ENCODE data around the gene LMAN2L.
"Not testable (repeated sequence)": the region's sequence is repeated elsewhere in the genome, so short reads cannot be mapped to it uniquely, and the experiment has no call there.

LMAN2L gene

GRCh38 chr2:96685577-96686459 lies 54.0 kb downstream of the LMAN2L start:
- no peak for DNase-seq

GRCh38 chr2:96684883-96685576 lies 54.8 kb downstream of the LMAN2L start:
- DNase-seq: no peak

GRCh38 chr2:96683972-96684820 lies 55.7 kb downstream of the LMAN2L start:
- no peak for DNase-seq

- DNase-seq: no peak
These were observed 56.6 kb downstream of the LMAN2L start for GRCh38 chr2:96683307-96683706.

GRCh38 chr2:96681540-96681939 lies 58.3 kb downstream of the LMAN2L start:
- no peak for DNase-seq

- DNase-seq: no peak
These were observed 59.2 kb downstream of the LMAN2L start for GRCh38 chr2:96680561-96681141.

GRCh38 chr2:96679848-96680247 lies 60.0 kb downstream of the LMAN2L start:
- DNase-seq: no peak

GRCh38 chr2:96669539-96670215 lies 70.2 kb downstream of the LMAN2L start:
- DNase-seq: no peak

GRCh38 chr2:96668771-96669170 lies 71.1 kb downstream of the LMAN2L start:
- no peak for DNase-seq

- DNase-seq: not testable (repeated sequence)
These were observed 74.1 kb downstream of the LMAN2L start for GRCh38 chr2:96665717-96666116.

- peak; percentile 3 to 37 for DNase-seq
These were observed 74.7 kb downstream of the LMAN2L start for GRCh38 chr2:96665083-96665569.

GRCh38 chr2:96664366-96664925 lies 75.4 kb downstream of the LMAN2L start:
- no peak for DNase-seq

- no peak for DNase-seq
These were observed 76.0 kb downstream of the LMAN2L start for GRCh38 chr2:96663829-96664228.

- DNase-seq: no peak
These were observed 76.7 kb downstream of the LMAN2L start for GRCh38 chr2:96663177-96663576.

- no peak for DNase-seq
These were observed 77.5 kb downstream of the LMAN2L start for GRCh38 chr2:96662360-96662759.

GRCh38 chr2:96661324-96661723 lies 78.5 kb downstream of the LMAN2L start:
- DNase-seq: no peak

GRCh38 chr2:96656540-96656939 lies 83.3 kb downstream of the LMAN2L start:
- no peak for DNase-seq
